OCI-LY7 (cell line): ENCODE results near the gene PPP1R37. TPM values are rescaled to one million over a fixed set of nuclear protein-coding genes. Genes with fewer than 3 reads are reported as not detected.

ENCODE experiments used
- BruUV-seq: library from RNA; stranded (reverse); fragments of 400-500 nt; replicated peaks from 2 replicates; lab custom pipeline; 2021; lab: Mats Ljungman, UMichigan
- CTCF ChIA-PET: fragments of 300-600 bp; sonication (Branson Sonifier 250); formaldehyde crosslinking; loops from one replicate; lab custom pipeline; 2022; ENCODE audit warnings: antibody characterized with exemption; ENCODE audit not compliant: unreplicated experiment; lab: Charles Lee
- POLR2A ChIA-PET: fragments of 300-600 bp; sonication (Branson Sonifier 250); formaldehyde crosslinking; loops from one replicate; lab custom pipeline; 2022; ENCODE audit warnings: antibody characterized with exemption; lab: Charles Lee
- DNase-seq: peaks from one replicate; pipeline ENCODE4 v3.0.0-alpha.2; 2015; ENCODE audit warnings: low spot score
- H2AFZ ChIP-seq: fragments of 200-600 bp; sonication (generic), shearing (Covaris generic); 2 replicates; pipeline ENCODE4 v1.6.1; 2014; ENCODE audit warnings: mild to moderate bottlenecking, antibody characterized with exemption, low read length, moderate library complexity
- H3K27ac ChIP-seq: fragments of 200-600 bp; sonication (generic); 2 replicates; pipeline ENCODE4 v1.5.1; 2014; ENCODE audit warnings: mixed run types, low read depth, mild to moderate bottlenecking, moderate library complexity, low read length, inconsistent platforms; ENCODE audit not compliant: poor library complexity, severe bottlenecking
- H3K36me3 ChIP-seq: fragments of 200-600 bp; sonication (generic); 2 replicates; pipeline ENCODE4 v1.6.1; 2014; ENCODE audit warnings: mild to moderate bottlenecking, antibody characterized with exemption, low read length, moderate library complexity, mixed read lengths; ENCODE audit not compliant: insufficient read depth
- H3K4me1 ChIP-seq: fragments of 200-600 bp; sonication (generic); 2 replicates; pipeline ENCODE4 v1.5.1; 2014; ENCODE audit warnings: mild to moderate bottlenecking, low read length; ENCODE audit not compliant: insufficient read depth, poor library complexity, severe bottlenecking
- H3K4me2 ChIP-seq: fragments of 200-600 bp; sonication (generic); 2 replicates; pipeline ENCODE4 v1.6.1; 2014; ENCODE audit warnings: mild to moderate bottlenecking, low read length
- H3K4me3 ChIP-seq: fragments of 200-600 bp; sonication (generic); 2 replicates; pipeline ENCODE4 v1.5.1; 2014; ENCODE audit warnings: mild to moderate bottlenecking, low read depth, low read length; ENCODE audit not compliant: poor library complexity, severe bottlenecking
- H3K79me2 ChIP-seq: fragments of 200-600 bp; sonication (generic); 2 replicates; pipeline ENCODE4 v1.6.1; 2016; ENCODE audit warnings: low read depth, mild to moderate bottlenecking, low read length, moderate library complexity, mixed read lengths; ENCODE audit not compliant: insufficient read depth
- H3K9me2 ChIP-seq: fragments of 200-600 bp; sonication (generic); 2 replicates; pipeline ENCODE4 v1.6.1; 2016; ENCODE audit warnings: mild to moderate bottlenecking, low read length, mixed read lengths; ENCODE audit not compliant: insufficient read depth
- H3K9me3 ChIP-seq: fragments of 200-600 bp; sonication (generic); 2 replicates; pipeline ENCODE4 v1.6.1; 2014; ENCODE audit warnings: mild to moderate bottlenecking, mixed run types, low read length, mixed read lengths
- H4K20me1 ChIP-seq: fragments of 200-600 bp; sonication (generic); 2 replicates; pipeline ENCODE4 v1.6.1; 2014; ENCODE audit warnings: mild to moderate bottlenecking, antibody characterized with exemption, low read length, moderate library complexity, mixed read lengths; ENCODE audit not compliant: insufficient read depth
- CTCF ChIP-seq: fragments of 200-600 bp; sonication (generic); conservative IDR thresholded peaks from 2 replicates; pipeline ENCODE4 v1.5.1; 2014; ENCODE audit warnings: mild to moderate bottlenecking, antibody characterized with exemption, low read length, moderate library complexity, mixed read lengths
- EZH2phosphoT487 ChIP-seq: fragments of 200-600 bp; sonication (generic); IDR thresholded peaks from 2 replicates; pipeline ENCODE4 v1.6.1; 2018; ENCODE audit warnings: low read depth, borderline replicate concordance, mild to moderate bottlenecking, mixed run types, antibody characterized with exemption, low read length, moderate library complexity, mixed read lengths
- intact Hi-C: fragments of 100-400 bp; cut with micrococcal nuclease; formaldehyde crosslinking; loops from one replicate; pipeline ENCODE4 v1.10.0; 2022; ENCODE audit not compliant: unreplicated experiment
- total RNA-seq, 2 experiments: library from RNA; depleted of rRNA in 1 of 2; stranded (reverse); fragments of >200 nt in 1 of 2; shearing (Covaris generic) in 1 of 2; gene quantifications; 2 replicates each; pipeline ENCODE4 v1.2.3, GENCODE V29; 2014 to 2022

Gene PPP1R37
- total RNA-seq, 2 experiments from 2014 or later = 24.7 to 48.6 TPM

GRCh38 chr19:45098521-45099466 lies 5.8 kb downstream of the PPP1R37 start:
- TF ChIP-seq CTCF = no peak
- no peak for TF ChIP-seq EZH2phosphoT487
- Histone ChIP-seq H3K4me1 (peaks cover 24% of the 10 kb centered on the region), H3K36me3 (peaks cover 41% of the 10 kb centered on the region), H2AFZ (no peak overlapping the region), H3K79me2 (peaks cover 84% of the 10 kb centered on the region), H3K9me3 (no peaks in the 10 kb centered on the region), H3K27ac (no peak overlapping the region), H3K4me3 (no peak overlapping the region), H3K4me2 (no peak overlapping the region), H4K20me1 (peaks cover 10% of the 10 kb centered on the region), H3K9me2 (no peaks in the 10 kb centered on the region)
- ChIA-PET CTCF (no interaction called here), POLR2A (no interaction called here)
- intact Hi-C loops = no loop called here
- DNase-seq = no peak
- BruUV-seq = no TSS peak

GRCh38 chr19:45099467-45100191 lies 6.7 kb downstream of the PPP1R37 start:
- no peak for TF ChIP-seq CTCF
- no peak for TF ChIP-seq EZH2phosphoT487
- peaks cover 6% of the 10 kb centered on the region; the same call in 1 of the 2 replicates for H4K20me1 ChIP-seq

More at GRCh38 chr19:45099467-45100191, 6.7 kb downstream of the PPP1R37 start:
- Histone ChIP-seq H3K27ac (no peak overlapping the region), H3K4me3 (no peak overlapping the region), H3K36me3 (peaks cover 39% of the 10 kb centered on the region), H2AFZ (no peak overlapping the region), H3K79me2 (peaks cover 76% of the 10 kb centered on the region), H3K4me2 (no peak overlapping the region), H3K4me1 (peaks cover 24% of the 10 kb centered on the region), H3K9me2 (no peaks in the 10 kb centered on the region), H3K9me3 (no peaks in the 10 kb centered on the region)
- DNase-seq = no peak
- no TSS peak for BruUV-seq
- intact Hi-C loops = no loop called here
- CTCF ChIA-PET = no interaction called here
- POLR2A ChIA-PET = no interaction called here
